ENCODE results near the gene DPP10.

The DPP10 gene

GRCh38 chr2:114925296-114926255 lies 483.1 kb downstream of the DPP10 start:
- ChIA-PET CTCF (interaction anchor here (0.7 kb wide), 1 partner anchor 77 kb away, joined by 3 read pairs; no protein-coding TSS in a partner anchor), POLR2A (no interaction called here)
- TF ChIP-seq LEF1 (IDR thresholded peaks at IDR 0.05; ENCODE audit: borderline replicate concordance) = no peak
- no peak for TF ChIP-seq ARNT (IDR thresholded peaks at IDR 0.05)
- TF ChIP-seq TARDBP (IDR thresholded peaks at IDR 0.05) = no peak
- TF ChIP-seq BHLHE40 (IDR thresholded peaks at IDR 0.05; ENCODE audit: borderline replicate concordance) = no peak
- no peak for TF ChIP-seq FOXM1 (IDR thresholded peaks at IDR 0.05; ENCODE audit: borderline replicate concordance)
- TF ChIP-seq ELF4 (IDR thresholded peaks at IDR 0.05) = no peak
- TF ChIP-seq ZNF384 (IDR thresholded peaks at IDR 0.05) = no peak
- no peak for TF ChIP-seq NFRKB (IDR thresholded peaks at IDR 0.05)
- TF ChIP-seq FOXA1 (IDR thresholded peaks at IDR 0.05) = no peak
- no peak for DNase-seq (ENCODE audit: extremely low spot score)

- TF ChIP-seq SUZ12 (IDR thresholded peaks at IDR 0.05) = no peak
- no peak for TF ChIP-seq CTBP1 (IDR thresholded peaks at IDR 0.05; ENCODE audit: borderline replicate concordance)
- no peak for TF ChIP-seq BHLHE40 (IDR thresholded peaks at IDR 0.05; ENCODE audit: borderline replicate concordance)
- no peak for TF ChIP-seq SP1 (IDR thresholded peaks at IDR 0.05)
- no peak for TF ChIP-seq PKNOX1 (IDR thresholded peaks at IDR 0.05)
- no peak for TF ChIP-seq LEF1 (IDR thresholded peaks at IDR 0.05; ENCODE audit: borderline replicate concordance)
- no peak for TF ChIP-seq NFRKB (IDR thresholded peaks at IDR 0.05)
- no peak for TF ChIP-seq ELF4 (IDR thresholded peaks at IDR 0.05)
- no peak for TF ChIP-seq L3MBTL2 (conservative IDR thresholded peaks at IDR 0.05)
- no peak for TF ChIP-seq FOXM1 (IDR thresholded peaks at IDR 0.05; ENCODE audit: borderline replicate concordance)
- TF ChIP-seq FOXA1 (IDR thresholded peaks at IDR 0.05) = no peak
- no peak for TF ChIP-seq FOXK2 (IDR thresholded peaks at IDR 0.05)
- no peak for TF ChIP-seq ZNF384 (IDR thresholded peaks at IDR 0.05)
- no peak for TF ChIP-seq HDGF (IDR thresholded peaks at IDR 0.05; ENCODE audit: borderline replicate concordance)
- no peak for TF ChIP-seq ARNT (IDR thresholded peaks at IDR 0.05)
- no peak for TF ChIP-seq TARDBP (IDR thresholded peaks at IDR 0.05)
- ChIA-PET POLR2A (no interaction called here), CTCF (no interaction called here)
- no peak for DNase-seq (ENCODE audit: extremely low spot score)
These were observed 483.9 kb downstream of the DPP10 start for GRCh38 chr2:114926303-114926702.

DNA sequence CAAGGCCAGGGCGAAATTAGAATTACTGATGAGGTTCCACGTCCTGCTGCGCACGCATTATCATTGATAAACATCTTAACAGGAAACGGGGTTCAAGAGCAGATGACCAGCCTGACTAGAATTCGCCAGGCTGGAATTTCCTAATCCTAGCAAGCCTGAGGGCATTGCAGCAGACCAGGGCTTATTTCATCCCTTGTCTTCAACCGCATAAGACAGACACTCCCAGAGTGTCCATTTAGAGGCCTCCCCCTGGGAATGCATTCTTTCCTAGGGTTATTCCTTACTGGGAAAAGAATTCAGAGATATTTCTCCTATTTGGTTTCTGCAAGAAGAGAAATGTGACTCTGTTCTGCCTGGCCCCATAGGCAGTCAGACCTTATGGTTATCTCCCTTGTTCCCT lies 486.8 kb downstream of the DPP10 start:
- no peak for DNase-seq (ENCODE audit: extremely low spot score)
- ChIA-PET POLR2A (no interaction called here), CTCF (no interaction called here)
- no peak for TF ChIP-seq LEF1 (IDR thresholded peaks at IDR 0.05; ENCODE audit: borderline replicate concordance)
- TF ChIP-seq FOXK2 (IDR thresholded peaks at IDR 0.05) = no peak
- TF ChIP-seq SUZ12 (IDR thresholded peaks at IDR 0.05) = no peak
- no peak for TF ChIP-seq TARDBP (IDR thresholded peaks at IDR 0.05)
- TF ChIP-seq BHLHE40 (IDR thresholded peaks at IDR 0.05; ENCODE audit: borderline replicate concordance) = no peak
- no peak for TF ChIP-seq FOXM1 (IDR thresholded peaks at IDR 0.05; ENCODE audit: borderline replicate concordance)
- TF ChIP-seq ELF4 (IDR thresholded peaks at IDR 0.05) = no peak
- no peak for TF ChIP-seq CTBP1 (IDR thresholded peaks at IDR 0.05; ENCODE audit: borderline replicate concordance)
- TF ChIP-seq FOXA1 (IDR thresholded peaks at IDR 0.05) = no peak
- no peak for TF ChIP-seq NFRKB (IDR thresholded peaks at IDR 0.05)
- no peak for TF ChIP-seq ARNT (IDR thresholded peaks at IDR 0.05)
- TF ChIP-seq SP1 (IDR thresholded peaks at IDR 0.05) = no peak
- no peak for TF ChIP-seq L3MBTL2 (conservative IDR thresholded peaks at IDR 0.05)

GRCh38 chr2:114933671-114934241 lies 491.3 kb downstream of the DPP10 start:
- TF ChIP-seq ZNF384 (IDR thresholded peaks at IDR 0.05) = no peak
- TF ChIP-seq ARNT (IDR thresholded peaks at IDR 0.05) = no peak
- no peak for TF ChIP-seq L3MBTL2 (conservative IDR thresholded peaks at IDR 0.05)
- no peak for TF ChIP-seq NFRKB (IDR thresholded peaks at IDR 0.05)
- TF ChIP-seq FOXK2 (IDR thresholded peaks at IDR 0.05) = no peak
- TF ChIP-seq BHLHE40 (IDR thresholded peaks at IDR 0.05; ENCODE audit: borderline replicate concordance) = no peak
- no peak for TF ChIP-seq TARDBP (IDR thresholded peaks at IDR 0.05)
- TF ChIP-seq SUZ12 (IDR thresholded peaks at IDR 0.05) = no peak
- TF ChIP-seq SP1 (IDR thresholded peaks at IDR 0.05) = no peak
- no peak for TF ChIP-seq ELF4 (IDR thresholded peaks at IDR 0.05)
- TF ChIP-seq HDGF (IDR thresholded peaks at IDR 0.05; ENCODE audit: borderline replicate concordance) = no peak
- no peak for TF ChIP-seq LEF1 (IDR thresholded peaks at IDR 0.05; ENCODE audit: borderline replicate concordance)
- CTCF ChIA-PET = no interaction called here
- POLR2A ChIA-PET = no interaction called here
- no peak for DNase-seq (ENCODE audit: extremely low spot score)

- DNase-seq (ENCODE audit: extremely low spot score) = no peak
- no peak for TF ChIP-seq PKNOX1 (IDR thresholded peaks at IDR 0.05)
- TF ChIP-seq FOXK2 (IDR thresholded peaks at IDR 0.05) = no peak
- no peak for TF ChIP-seq CTBP1 (IDR thresholded peaks at IDR 0.05; ENCODE audit: borderline replicate concordance)
- no peak for TF ChIP-seq FOXA1 (IDR thresholded peaks at IDR 0.05)
- no peak for TF ChIP-seq BHLHE40 (IDR thresholded peaks at IDR 0.05; ENCODE audit: borderline replicate concordance)
- ChIA-PET POLR2A (no interaction called here), CTCF (no interaction called here)
These were observed 492.6 kb downstream of the DPP10 start for GRCh38 chr2:114935031-114935430.

DNA sequence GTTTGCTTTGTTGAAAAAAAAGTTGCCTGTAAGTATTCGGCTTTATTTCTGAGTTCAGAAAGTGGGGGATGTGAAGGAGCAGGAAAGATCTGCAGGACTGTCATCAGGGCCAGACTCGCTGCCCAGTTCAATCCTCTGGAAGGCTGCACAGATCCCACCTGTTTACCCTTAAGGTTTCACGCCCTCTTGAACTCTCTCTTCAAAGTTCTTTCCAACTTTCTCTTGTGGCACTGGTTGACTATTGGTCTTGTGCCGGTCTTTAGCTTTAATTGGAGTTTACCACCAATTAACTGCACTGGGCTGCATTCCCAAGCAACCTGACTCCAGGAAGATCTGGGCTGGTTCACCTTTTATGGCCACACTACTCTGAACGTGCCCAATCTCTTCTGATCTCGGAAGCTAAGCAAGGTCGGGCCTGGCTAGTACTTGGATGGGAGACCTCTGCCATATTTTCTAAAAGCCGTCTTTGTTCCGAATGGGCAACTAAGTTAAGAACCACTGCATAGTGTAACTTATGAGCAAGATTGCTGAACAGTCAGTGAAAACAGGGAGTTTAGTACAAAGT lies 495.0 kb downstream of the DPP10 start:
- ChIA-PET POLR2A (no interaction called here), CTCF (no interaction called here)
- DNase-seq (ENCODE audit: extremely low spot score) = no peak
- TF ChIP-seq FOXM1 (IDR thresholded peaks at IDR 0.05; ENCODE audit: borderline replicate concordance) (no peak), FOXA1 (IDR thresholded peaks at IDR 0.05) (no peak), BHLHE40 (IDR thresholded peaks at IDR 0.05; ENCODE audit: borderline replicate concordance) (no peak), NFRKB (IDR thresholded peaks at IDR 0.05) (no peak), SUZ12 (IDR thresholded peaks at IDR 0.05) (no peak), FOXK2 (IDR thresholded peaks at IDR 0.05) (no peak), SP1 (IDR thresholded peaks at IDR 0.05) (no peak), L3MBTL2 (conservative IDR thresholded peaks at IDR 0.05) (no peak), TARDBP (IDR thresholded peaks at IDR 0.05) (no peak), ARNT (IDR thresholded peaks at IDR 0.05) (no peak), CTBP1 (IDR thresholded peaks at IDR 0.05; ENCODE audit: borderline replicate concordance) (no peak), LEF1 (IDR thresholded peaks at IDR 0.05; ENCODE audit: borderline replicate concordance) (no peak), HDGF (IDR thresholded peaks at IDR 0.05; ENCODE audit: borderline replicate concordance) (no peak), ELF4 (IDR thresholded peaks at IDR 0.05) (no peak), ZNF384 (IDR thresholded peaks at IDR 0.05) (no peak), PKNOX1 (IDR thresholded peaks at IDR 0.05) (no peak)
